Measurements from ENCODE around the gene NSDHL. TPM values are rescaled to one million over a fixed set of nuclear protein-coding genes. Genes with fewer than 3 reads are reported as not detected.
A peak's percentile ranks its signal among the peaks of the same experiment; 100 is the strongest.
"Not testable (repeated sequence)": the region's sequence is repeated elsewhere in the genome, so short reads cannot be mapped to it uniquely, and the experiment has no call there.

Gene NSDHL
- total RNA-seq, 2 donors from 2014 or later, result 11.7 to 18.0 TPM

GRCh38 chrX:152899874-152900719 is 69.2 kb downstream of the NSDHL start:
- ATAC-seq, result no peak

GRCh38 chrX:152900937-152901445 is 70.1 kb downstream of the NSDHL start:
- no peaks in the 10 kb centered on the region for H3K36me3 Mint-ChIP-seq
- no peak for DNase-seq (ENCODE audit: low spot score in 2 of 2)
- peak in 1 of 2 donors; percentile 72 for ATAC-seq

More at GRCh38 chrX:152899874-152900719, 69.2 kb downstream of the NSDHL start:
- Mint-ChIP-seq H3K9me3 (no peaks in the 10 kb centered on the region), H3K27ac (no peak overlapping the region), H3K36me3 (no peaks in the 10 kb centered on the region)
- no peak for DNase-seq (ENCODE audit: low spot score in 2 of 2)

GRCh38 chrX:152901816-152902501 is 71.1 kb downstream of the NSDHL start:
- Mint-ChIP-seq H3K36me3 (no peaks in the 10 kb centered on the region), H3K9me3 (no peaks in the 10 kb centered on the region), H3K27ac (no peak overlapping the region)
- DNase-seq (ENCODE audit: low spot score in 2 of 2), result no peak
- ATAC-seq, result no peak

More at GRCh38 chrX:152900937-152901445, 70.1 kb downstream of the NSDHL start:
- no peak overlapping the region for H3K27ac Mint-ChIP-seq
- no peaks in the 10 kb centered on the region for H3K9me3 Mint-ChIP-seq

GRCh38 chrX:152902502-152902820 is 71.6 kb downstream of the NSDHL start:
- ATAC-seq (no peak), DNase-seq (ENCODE audit: low spot score in 2 of 2) (no peak)
- Mint-ChIP-seq H3K9me3 (no peaks in the 10 kb centered on the region), H3K27ac (no peak overlapping the region), H3K36me3 (no peaks in the 10 kb centered on the region)

GRCh38 chrX:152903589-152903988 is 72.7 kb downstream of the NSDHL start:
- ATAC-seq (no peak), DNase-seq (ENCODE audit: low spot score in 2 of 2) (no peak)
- Mint-ChIP-seq H3K9me3 (no peaks in the 10 kb centered on the region), H3K27ac (no peak overlapping the region), H3K36me3 (no peaks in the 10 kb centered on the region)

- Mint-ChIP-seq H3K36me3 (no peaks in the 10 kb centered on the region), H3K9me3 (no peaks in the 10 kb centered on the region), H3K27ac (no peak overlapping the region)
- peak in 1 of 2 donors; percentile 45 for DNase-seq (ENCODE audit: low spot score in 2 of 2)
- peak; percentile 40 to 45 for ATAC-seq
Measured at GRCh38 chrX:152904151-152905080, 73.6 kb downstream of the NSDHL start.

- no peak for ATAC-seq
- Mint-ChIP-seq H3K36me3 (no peaks in the 10 kb centered on the region), H3K9me3 (no peaks in the 10 kb centered on the region), H3K27ac (no peak overlapping the region)
- no peak for DNase-seq (ENCODE audit: low spot score in 2 of 2)
Measured at GRCh38 chrX:152905081-152905420, 74.2 kb downstream of the NSDHL start.

GRCh38 chrX:152907084-152907651 is 76.3 kb downstream of the NSDHL start:
- Mint-ChIP-seq H3K27ac (no peak overlapping the region), H3K9me3 (no peaks in the 10 kb centered on the region), H3K36me3 (no peaks in the 10 kb centered on the region)
- ATAC-seq (no peak), DNase-seq (ENCODE audit: low spot score in 2 of 2) (no peak)

GRCh38 chrX:152908486-152908885 is 77.6 kb downstream of the NSDHL start:
- ATAC-seq, result no peak
- no peak for DNase-seq (ENCODE audit: low spot score in 2 of 2)
- Mint-ChIP-seq H3K27ac (no peak overlapping the region), H3K36me3 (no peaks in the 10 kb centered on the region), H3K9me3 (no peaks in the 10 kb centered on the region)

- not testable (repeated sequence) for DNase-seq (ENCODE audit: low spot score in 2 of 2); H3K9me3 Mint-ChIP-seq; ATAC-seq; H3K36me3 Mint-ChIP-seq; H3K27ac Mint-ChIP-seq
Measured at GRCh38 chrX:152910018-152910417, 79.2 kb downstream of the NSDHL start.

GRCh38 chrX:152912106-152912505 is 81.2 kb downstream of the NSDHL start:
- DNase-seq (ENCODE audit: low spot score in 2 of 2) (no peak), ATAC-seq (no peak)
- H3K9me3 Mint-ChIP-seq, result no peaks in the 10 kb centered on the region
- no peak overlapping the region for H3K27ac Mint-ChIP-seq
- no peaks in the 10 kb centered on the region for H3K36me3 Mint-ChIP-seq

- no peak for DNase-seq (ENCODE audit: low spot score in 2 of 2)
- Mint-ChIP-seq H3K36me3 (no peaks in the 10 kb centered on the region), H3K27ac (no peak overlapping the region), H3K9me3 (no peaks in the 10 kb centered on the region)
- ATAC-seq, result no peak
Measured at GRCh38 chrX:152912641-152913040, 81.8 kb downstream of the NSDHL start.

GRCh38 chrX:152913346-152913745 is 82.5 kb downstream of the NSDHL start:
- DNase-seq (ENCODE audit: low spot score in 2 of 2) (no peak), ATAC-seq (no peak)
- H3K9me3 Mint-ChIP-seq, result no peaks in the 10 kb centered on the region
- no peak overlapping the region for H3K27ac Mint-ChIP-seq
- H3K36me3 Mint-ChIP-seq, result no peaks in the 10 kb centered on the region

GRCh38 chrX:152913910-152914309 is 83.0 kb downstream of the NSDHL start:
- Mint-ChIP-seq H3K27ac (no peak overlapping the region), H3K36me3 (no peaks in the 10 kb centered on the region)

GRCh38 chrX:152915541-152916241 is 84.8 kb downstream of the NSDHL start:
- Mint-ChIP-seq H3K27ac (no peak overlapping the region), H3K36me3 (no peaks in the 10 kb centered on the region), H3K9me3 (no peaks in the 10 kb centered on the region)
- ATAC-seq (peak in 1 of 2 donors; percentile 58), DNase-seq (ENCODE audit: low spot score in 2 of 2) (no peak)

More at GRCh38 chrX:152913910-152914309, 83.0 kb downstream of the NSDHL start:
- DNase-seq (ENCODE audit: low spot score in 2 of 2) (no peak), ATAC-seq (no peak)
- no peaks in the 10 kb centered on the region for H3K9me3 Mint-ChIP-seq

All from activated naive CD4-positive, alpha-beta T cell treated with anti-CD3 and anti-CD28 coated beads, Interleukin-2, amount 50 U/mL, for 72 hours (primary cell).